Stimulated activated effector memory CD8-positive, alpha-beta T cell treated with anti-CD3 and anti-CD28 coated beads, Interleukin-12 subunit alpha, Interleukin-12 subunit beta, amount 100 ng/mL, for 72 hours (primary cell): ENCODE data around the gene PDCD6IP.
A peak's percentile ranks its signal among the peaks of the same experiment; 100 is the strongest.

Experiments
- ATAC-seq: fragments of 150-1000 bp; cut with Tn5 transposase; 2 replicates; pipeline ENCODE4 v1.10.0; 2021
- DNase-seq, 2 donors: peaks; one replicate each; pipeline ENCODE4 v3.0.0; 2021 to 2022; ENCODE audit warnings: low spot score in 2 of 2
- H3K27ac Mint-ChIP-seq: one replicate; pipeline ENCODE4 v1.8.0; 2022; ENCODE audit warnings: mild to moderate bottlenecking, mixed read lengths
- H3K36me3 Mint-ChIP-seq: one replicate; pipeline ENCODE4 v1.8.0; 2022; ENCODE audit warnings: mild to moderate bottlenecking, mixed read lengths
- H3K4me1 Mint-ChIP-seq: one replicate; pipeline ENCODE4 v1.8.0; 2022; ENCODE audit warnings: mixed read lengths
- H3K4me3 Mint-ChIP-seq: one replicate; pipeline ENCODE4 v1.8.0; 2022; ENCODE audit warnings: mild to moderate bottlenecking, mixed read lengths
- H3K9me3 Mint-ChIP-seq: one replicate; pipeline ENCODE4 v1.8.0; 2022; ENCODE audit warnings: mixed read lengths

Gene PDCD6IP

DNA sequence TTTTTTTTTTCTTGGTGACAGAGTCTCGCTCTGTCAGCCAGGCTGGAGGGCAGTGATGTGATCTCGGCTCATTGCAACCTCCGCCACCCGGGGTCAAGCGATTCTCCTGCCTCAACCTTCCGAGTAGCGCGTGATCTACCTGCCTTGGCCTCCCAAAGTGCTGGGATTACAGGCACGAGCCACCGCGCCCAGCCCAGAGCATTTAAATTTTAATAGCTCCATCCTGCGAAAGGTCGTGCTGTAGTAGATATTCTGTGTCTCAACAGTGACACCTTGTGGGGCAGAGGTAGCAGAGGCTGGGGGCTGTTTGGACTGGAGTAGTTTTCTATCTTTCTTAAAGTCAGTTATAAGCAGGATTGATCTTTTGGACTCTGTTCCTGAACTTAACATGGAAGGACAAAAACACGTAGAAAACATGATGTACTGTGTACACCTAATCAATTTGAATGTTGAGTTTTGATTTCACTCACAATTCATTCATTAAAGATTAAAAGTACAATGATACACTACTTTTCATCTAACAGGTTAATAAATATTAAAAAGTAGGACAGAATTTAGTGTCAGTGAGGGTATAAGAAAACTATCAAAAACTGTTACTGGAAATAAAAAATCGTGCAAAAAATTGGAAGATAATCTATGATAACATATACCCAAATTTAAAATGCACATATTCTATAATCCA, 11.0 kb upstream of the PDCD6IP start:
- Mint-ChIP-seq H3K4me3 (no peak overlapping the region), H3K36me3 (no peaks in the 10 kb centered on the region), H3K4me1 (peaks cover 4% of the 10 kb centered on the region), H3K27ac (no peak overlapping the region), H3K9me3 (no peaks in the 10 kb centered on the region)
- ATAC-seq (peak; percentile 74), DNase-seq (peak; percentile 24 to 70)

DNA sequence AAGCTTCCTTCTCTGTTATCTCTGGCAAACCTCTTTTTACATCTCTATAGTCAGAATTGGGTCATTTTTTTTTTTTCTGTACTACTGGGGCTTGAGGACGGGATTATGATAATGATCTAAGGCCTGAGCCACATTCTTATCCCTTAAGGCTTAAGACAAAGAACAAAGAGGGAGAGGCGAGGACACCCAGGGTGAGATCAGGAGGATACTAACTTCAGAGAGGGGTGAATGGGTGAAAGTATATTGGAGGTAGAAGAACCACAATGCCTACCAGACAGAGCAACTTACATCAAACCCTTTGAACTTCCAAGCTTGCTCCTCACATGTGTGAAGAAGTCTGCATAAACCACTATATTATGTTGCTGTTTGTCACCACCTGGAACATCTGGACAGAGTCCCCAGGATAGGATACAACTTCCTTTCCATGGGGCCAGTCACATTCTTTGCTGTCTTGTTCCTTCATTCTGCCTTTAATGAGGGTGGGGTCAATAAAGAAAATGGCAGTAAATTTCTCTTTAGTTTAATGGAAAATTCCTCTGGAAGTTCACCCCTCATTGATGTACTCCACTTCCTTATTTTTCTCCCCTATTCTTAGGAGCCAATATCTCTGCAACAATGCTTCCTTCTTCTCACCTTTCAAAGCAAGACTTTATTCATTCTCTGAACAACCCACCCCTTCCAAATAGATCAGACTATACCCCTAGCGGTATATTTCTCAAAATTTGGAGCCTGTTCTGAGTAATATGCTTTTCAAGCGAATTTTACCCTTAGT, 9.1 kb upstream of the PDCD6IP start:
- Mint-ChIP-seq H3K27ac (no peak overlapping the region), H3K36me3 (no peaks in the 10 kb centered on the region), H3K4me3 (no peak overlapping the region), H3K9me3 (no peaks in the 10 kb centered on the region), H3K4me1 (peaks cover 4% of the 10 kb centered on the region)
- ATAC-seq = no peak
- no peak for DNase-seq

GRCh38 chr3:33790091-33790490, 8.3 kb upstream of the PDCD6IP start:
- peaks cover 4% of the 10 kb centered on the region for H3K4me1 Mint-ChIP-seq
- no peaks in the 10 kb centered on the region for H3K9me3 Mint-ChIP-seq
- DNase-seq (no peak), ATAC-seq (no peak)
- no peak overlapping the region for H3K27ac Mint-ChIP-seq
- H3K4me3 Mint-ChIP-seq = no peak overlapping the region
- H3K36me3 Mint-ChIP-seq = no peaks in the 10 kb centered on the region

GRCh38 chr3:33791477-33792166, 6.8 kb upstream of the PDCD6IP start:
- Mint-ChIP-seq H3K9me3 (no peaks in the 10 kb centered on the region), H3K27ac (no peak overlapping the region), H3K4me3 (no peak overlapping the region), H3K36me3 (no peaks in the 10 kb centered on the region), H3K4me1 (peaks cover 4% of the 10 kb centered on the region)
- DNase-seq (no peak), ATAC-seq (peak; percentile 96)

GRCh38 chr3:33792167-33792892, 6.1 kb upstream of the PDCD6IP start:
- Mint-ChIP-seq H3K27ac (no peak overlapping the region), H3K36me3 (no peaks in the 10 kb centered on the region), H3K4me1 (peaks cover 4% of the 10 kb centered on the region), H3K9me3 (no peaks in the 10 kb centered on the region), H3K4me3 (no peak overlapping the region)
- DNase-seq (no peak), ATAC-seq (no peak)

DNA sequence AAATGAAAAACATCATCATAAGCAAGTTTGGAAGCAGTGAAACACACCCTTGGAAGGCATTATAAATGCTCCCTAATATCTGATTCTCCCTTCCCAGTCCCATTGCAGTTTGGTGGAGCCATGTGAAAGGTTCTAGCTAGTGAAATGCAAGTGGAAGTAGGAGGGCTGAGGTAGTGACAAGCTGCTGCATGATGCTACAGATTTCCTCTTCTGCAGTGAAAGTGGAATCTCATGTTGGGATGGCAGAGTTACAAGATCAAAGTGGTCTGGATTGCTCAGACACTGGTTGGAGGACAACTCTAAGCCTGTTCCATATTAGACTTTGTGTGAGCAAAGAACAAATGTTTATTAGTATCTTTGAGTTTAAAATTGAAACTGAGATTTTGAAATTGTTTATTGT, 3.3 kb upstream of the PDCD6IP start:
- peaks cover 8% of the 10 kb centered on the region for H3K36me3 Mint-ChIP-seq
- H3K27ac Mint-ChIP-seq = no peak overlapping the region
- ATAC-seq (no peak), DNase-seq (no peak)
- peaks cover 15% of the 10 kb centered on the region for H3K4me1 Mint-ChIP-seq
- H3K4me3 Mint-ChIP-seq = no peak overlapping the region
- no peaks in the 10 kb centered on the region for H3K9me3 Mint-ChIP-seq

- Mint-ChIP-seq H3K4me1 (peaks cover 24% of the 10 kb centered on the region), H3K36me3 (peaks cover 8% of the 10 kb centered on the region), H3K4me3 (no peak overlapping the region), H3K27ac (no peak overlapping the region), H3K9me3 (no peaks in the 10 kb centered on the region)
- no peak for ATAC-seq
- no peak for DNase-seq
These were observed 2.4 kb upstream of the PDCD6IP start for GRCh38 chr3:33795856-33796536.

GRCh38 chr3:33798113-33798417, 365 bp upstream of the PDCD6IP start:
- ATAC-seq (peak; percentile 66), DNase-seq (no peak)
- Mint-ChIP-seq H3K4me1 (peaks cover 31% of the 10 kb centered on the region), H3K36me3 (peaks cover 19% of the 10 kb centered on the region), H3K4me3 (peak overlapping the region; percentile 93), H3K9me3 (no peaks in the 10 kb centered on the region), H3K27ac (peak overlapping the region; percentile 96)

- no peak for ATAC-seq
- H3K36me3 Mint-ChIP-seq = peaks cover 30% of the 10 kb centered on the region
- no peaks in the 10 kb centered on the region for H3K9me3 Mint-ChIP-seq
- H3K4me3 Mint-ChIP-seq = peak overlapping the region; percentile 93
- peaks cover 42% of the 10 kb centered on the region for H3K4me1 Mint-ChIP-seq
- peak overlapping the region; percentile 96 for H3K27ac Mint-ChIP-seq
- DNase-seq = no peak
These were observed 747 bp downstream of the PDCD6IP start for GRCh38 chr3:33799202-33799551.

DNA sequence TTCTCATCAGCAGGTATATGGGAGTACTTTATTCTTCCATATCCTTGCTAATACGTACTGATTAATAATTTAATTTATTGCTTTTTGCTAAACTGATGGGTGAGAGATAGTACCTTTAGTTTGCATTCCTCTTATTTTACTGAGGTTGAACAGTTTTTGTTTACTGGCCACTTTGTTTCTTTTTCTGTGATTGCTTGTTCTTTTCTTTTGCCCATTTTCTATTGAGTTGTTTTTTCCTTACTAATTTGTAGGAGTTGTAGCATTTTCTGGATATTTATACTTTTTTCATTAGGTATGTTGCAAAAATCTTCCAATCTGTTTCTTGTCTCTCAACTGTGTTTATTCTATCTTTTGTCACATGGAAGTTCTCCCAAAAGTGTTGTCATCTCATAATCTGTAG, 4.8 kb downstream of the PDCD6IP start:
- Mint-ChIP-seq H3K4me1 (peaks cover 58% of the 10 kb centered on the region), H3K9me3 (no peaks in the 10 kb centered on the region), H3K36me3 (peaks cover 34% of the 10 kb centered on the region), H3K27ac (peak overlapping the region; percentile 44), H3K4me3 (no peak overlapping the region)
- ATAC-seq (no peak), DNase-seq (no peak)

- H3K36me3 Mint-ChIP-seq = peaks cover 30% of the 10 kb centered on the region
- no peak for DNase-seq
- H3K4me1 Mint-ChIP-seq = peaks cover 65% of the 10 kb centered on the region
- H3K9me3 Mint-ChIP-seq = no peaks in the 10 kb centered on the region
- no peak overlapping the region for H3K27ac Mint-ChIP-seq
- H3K4me3 Mint-ChIP-seq = no peak overlapping the region
- no peak for ATAC-seq
These were observed 5.6 kb downstream of the PDCD6IP start for GRCh38 chr3:33803894-33804526.

DNA sequence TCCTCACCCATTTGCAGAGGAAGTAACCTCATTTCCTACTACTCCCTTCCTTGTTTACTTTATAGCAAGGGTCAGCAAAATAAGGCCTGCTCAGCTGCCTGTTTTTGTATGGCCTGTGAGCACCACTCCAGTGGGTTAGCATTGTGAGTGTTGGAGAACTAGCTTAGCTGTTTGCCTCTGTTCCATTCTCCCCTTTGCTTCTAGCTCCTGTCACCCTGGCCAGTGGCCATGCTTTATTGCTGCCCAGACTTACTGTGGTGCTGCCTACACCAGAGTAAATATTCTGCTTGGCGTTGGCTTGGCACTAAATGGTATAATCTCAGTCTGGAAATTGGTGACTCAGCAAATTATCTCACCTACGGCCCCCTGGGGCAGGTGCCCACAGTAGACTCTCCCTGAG, 8.8 kb downstream of the PDCD6IP start:
- DNase-seq = no peak
- Mint-ChIP-seq H3K4me1 (peaks cover 67% of the 10 kb centered on the region), H3K36me3 (peaks cover 38% of the 10 kb centered on the region), H3K27ac (peak overlapping the region; percentile 2), H3K4me3 (no peak overlapping the region), H3K9me3 (no peaks in the 10 kb centered on the region)
- no peak for ATAC-seq

GRCh38 chr3:33808559-33808958, 10.1 kb downstream of the PDCD6IP start:
- Mint-ChIP-seq H3K27ac (peak overlapping the region; percentile 2), H3K9me3 (no peaks in the 10 kb centered on the region), H3K4me3 (no peak overlapping the region), H3K36me3 (peaks cover 38% of the 10 kb centered on the region), H3K4me1 (peaks cover 58% of the 10 kb centered on the region)
- DNase-seq (no peak), ATAC-seq (peak; percentile 96)

GRCh38 chr3:33810545-33810944, 12.1 kb downstream of the PDCD6IP start:
- Mint-ChIP-seq H3K27ac (no peak overlapping the region), H3K36me3 (peaks cover 38% of the 10 kb centered on the region), H3K4me1 (peaks cover 51% of the 10 kb centered on the region), H3K4me3 (no peak overlapping the region), H3K9me3 (no peaks in the 10 kb centered on the region)
- DNase-seq = no peak
- no peak for ATAC-seq
